ENCODE measurements around the gene CDH19.

The CDH19 gene

GRCh38 chr18:66603941-66604627 is at the start of gene CDH19:
Gene CDH19, minus strand, starts transcription at chr18:66604090. Its CDS starts 31,886 bp downstream, at chr18:66572204.
- no peak for DNase-seq

- DNase-seq, result no peak
These were observed 43.8 kb upstream of the CDH19 start for GRCh38 chr18:66647671-66648070.

GRCh38 chr18:66646609-66647008 is 42.7 kb upstream of the CDH19 start:
- DNase-seq, result no peak

GRCh38 chr18:66645983-66646382 is 42.1 kb upstream of the CDH19 start:
- no peak for DNase-seq

- DNase-seq, result no peak
These were observed 37.2 kb upstream of the CDH19 start for GRCh38 chr18:66641056-66641455.

GRCh38 chr18:66640431-66640830 is 36.5 kb upstream of the CDH19 start:
- DNase-seq, result no peak

- DNase-seq, result no peak
These were observed 35.2 kb upstream of the CDH19 start for GRCh38 chr18:66638856-66639629.

GRCh38 chr18:66635342-66635741 is 31.5 kb upstream of the CDH19 start:
- DNase-seq, result no peak

GRCh38 chr18:66632756-66633155 is 28.9 kb upstream of the CDH19 start:
- no peak for DNase-seq

- DNase-seq, result no peak
These were observed 26.9 kb upstream of the CDH19 start for GRCh38 chr18:66630831-66631230.

GRCh38 chr18:66623821-66624220 is 19.9 kb upstream of the CDH19 start:
- DNase-seq, result no peak

GRCh38 chr18:66621816-66622576 is 18.1 kb upstream of the CDH19 start:
- DNase-seq, result no peak

GRCh38 chr18:66616523-66616983 is 12.7 kb upstream of the CDH19 start:
- DNase-seq, result peak; percentile 16

GRCh38 chr18:66615176-66615575 is 11.3 kb upstream of the CDH19 start:
- no peak for DNase-seq

GRCh38 chr18:66607632-66608031 is 3.7 kb upstream of the CDH19 start:
- no peak for DNase-seq

GRCh38 chr18:66601649-66602048 is 2.2 kb downstream of the CDH19 start:
- no peak for DNase-seq

GRCh38 chr18:66599190-66599589 is 4.7 kb downstream of the CDH19 start:
- DNase-seq, result no peak

GRCh38 chr18:66587430-66587829 is 16.5 kb downstream of the CDH19 start:
- DNase-seq, result no peak

- DNase-seq, result no peak
These were observed 21.7 kb downstream of the CDH19 start for GRCh38 chr18:66582211-66582610.

GRCh38 chr18:66575263-66575662 is 28.6 kb downstream of the CDH19 start:
- DNase-seq, result no peak

GRCh38 chr18:66571845-66572244 is 32.0 kb downstream of the CDH19 start:
- DNase-seq, result no peak

GRCh38 chr18:66566616-66567015 is 37.3 kb downstream of the CDH19 start:
- no peak for DNase-seq

GRCh38 chr18:66564236-66564635 is 39.7 kb downstream of the CDH19 start:
- DNase-seq, result no peak

- no peak for DNase-seq
These were observed 41.6 kb downstream of the CDH19 start for GRCh38 chr18:66562279-66562678.
